C4-2B (cell line): ENCODE results near the gene PTRHD1.

Experiments
- ZFX ChIP-seq: fragments of 450-650 bp; IDR thresholded peaks from 2 replicates; pipeline ENCODE4 v1.6.1; 2017
- TF ChIP-seq, protein P1 (sequence below): fragments of 450-650 bp; conservative IDR thresholded peaks from 2 replicates; pipeline ENCODE4 v1.5.1; 2017; ENCODE audit warnings: mild to moderate bottlenecking

- TF ChIP-seq, protein P1, sequence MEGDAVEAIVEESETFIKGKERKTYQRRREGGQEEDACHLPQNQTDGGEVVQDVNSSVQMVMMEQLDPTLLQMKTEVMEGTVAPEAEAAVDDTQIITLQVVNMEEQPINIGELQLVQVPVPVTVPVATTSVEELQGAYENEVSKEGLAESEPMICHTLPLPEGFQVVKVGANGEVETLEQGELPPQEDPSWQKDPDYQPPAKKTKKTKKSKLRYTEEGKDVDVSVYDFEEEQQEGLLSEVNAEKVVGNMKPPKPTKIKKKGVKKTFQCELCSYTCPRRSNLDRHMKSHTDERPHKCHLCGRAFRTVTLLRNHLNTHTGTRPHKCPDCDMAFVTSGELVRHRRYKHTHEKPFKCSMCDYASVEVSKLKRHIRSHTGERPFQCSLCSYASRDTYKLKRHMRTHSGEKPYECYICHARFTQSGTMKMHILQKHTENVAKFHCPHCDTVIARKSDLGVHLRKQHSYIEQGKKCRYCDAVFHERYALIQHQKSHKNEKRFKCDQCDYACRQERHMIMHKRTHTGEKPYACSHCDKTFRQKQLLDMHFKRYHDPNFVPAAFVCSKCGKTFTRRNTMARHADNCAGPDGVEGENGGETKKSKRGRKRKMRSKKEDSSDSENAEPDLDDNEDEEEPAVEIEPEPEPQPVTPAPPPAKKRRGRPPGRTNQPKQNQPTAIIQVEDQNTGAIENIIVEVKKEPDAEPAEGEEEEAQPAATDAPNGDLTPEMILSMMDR, result no peak
- TF ChIP-seq ZFX, result no peak
Measured at GRCh38 chr2:24832931-24833701, 39.9 kb upstream of the PTRHD1 start.
